ENCODE results near the gene LIF.

LIF gene

DNA sequence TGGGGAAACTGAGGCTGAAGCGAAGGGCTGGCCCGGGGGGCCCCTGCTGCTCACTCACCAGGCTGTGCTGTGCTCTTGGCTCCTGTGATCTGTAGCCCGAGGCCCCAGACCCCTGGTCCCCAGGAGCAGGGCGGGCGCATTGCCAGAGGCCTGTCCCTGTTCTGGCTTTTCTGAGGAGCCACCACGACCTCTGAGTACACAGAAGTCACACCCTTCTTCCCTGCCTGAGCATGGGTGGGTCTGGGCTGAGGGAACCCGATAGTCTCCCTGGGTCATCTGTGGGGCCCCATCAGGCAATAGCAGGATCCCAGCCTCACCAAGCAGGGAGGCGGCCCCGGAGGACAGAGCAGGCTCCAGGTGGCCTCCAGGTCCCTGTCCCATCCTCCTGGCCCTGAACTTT, 37.6 kb upstream of the LIF start:
- no peak for DNase-seq

DNA sequence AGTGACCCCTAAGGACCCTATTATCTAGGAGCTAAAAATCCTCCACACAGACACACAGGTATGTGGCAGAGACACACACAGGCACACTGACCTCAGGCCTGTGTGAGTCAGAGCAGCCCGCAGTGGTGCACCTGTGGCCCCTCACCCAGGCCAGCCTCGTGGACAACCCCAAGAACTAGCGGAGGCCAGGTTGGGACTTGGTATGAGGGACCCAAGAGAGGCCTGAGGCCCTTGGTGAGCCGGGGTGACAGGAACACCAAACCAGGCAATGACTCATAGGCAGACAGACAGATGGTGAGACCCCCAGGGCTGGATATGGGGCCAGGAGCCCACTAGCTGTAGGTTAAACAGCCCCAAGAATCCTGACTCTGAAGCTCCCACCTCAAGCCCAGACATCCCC, 36.8 kb upstream of the LIF start:
- DNase-seq, result no peak

DNA sequence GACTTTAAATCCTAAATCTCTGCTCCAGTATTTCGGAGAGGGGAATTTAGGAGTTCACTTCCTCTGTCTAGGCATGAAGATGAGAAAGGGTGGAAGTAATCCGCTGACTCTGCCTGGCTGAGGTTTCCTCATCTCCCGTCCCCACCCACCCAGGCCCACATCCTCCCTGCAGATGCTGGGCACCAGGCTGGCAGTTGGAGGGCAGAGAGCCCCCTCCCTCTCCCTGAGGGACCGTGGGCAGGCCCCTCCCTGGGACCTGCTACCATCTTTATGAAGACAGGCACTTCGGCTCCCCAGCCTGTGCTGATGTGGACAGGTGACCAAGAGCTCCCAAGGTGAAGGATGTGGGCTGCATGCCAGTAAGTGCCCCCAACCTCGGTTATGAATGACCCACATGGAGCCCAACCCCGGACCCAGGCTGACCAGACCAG, 36.1 kb upstream of the LIF start:
- no peak for DNase-seq

DNA sequence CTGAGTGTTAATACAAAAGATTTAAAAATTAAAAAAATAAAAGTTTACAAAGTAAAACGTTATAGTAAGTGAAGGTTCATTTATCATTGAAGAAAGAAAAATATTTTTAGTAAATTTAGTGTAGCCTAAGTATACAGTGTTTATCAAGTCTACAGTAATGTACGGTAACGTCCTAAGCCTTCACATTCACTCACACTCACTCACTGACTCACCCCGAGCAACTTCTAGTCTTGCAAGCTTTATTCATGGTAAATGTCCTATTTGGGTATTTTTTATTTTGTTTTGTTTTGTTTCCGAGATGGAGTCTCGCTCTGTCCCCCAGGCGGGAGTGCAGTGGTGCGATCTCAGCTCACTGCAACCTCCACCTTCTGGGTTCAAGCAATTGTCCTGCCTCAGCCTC, 33.9 kb upstream of the LIF start:
- no peak for DNase-seq

DNA sequence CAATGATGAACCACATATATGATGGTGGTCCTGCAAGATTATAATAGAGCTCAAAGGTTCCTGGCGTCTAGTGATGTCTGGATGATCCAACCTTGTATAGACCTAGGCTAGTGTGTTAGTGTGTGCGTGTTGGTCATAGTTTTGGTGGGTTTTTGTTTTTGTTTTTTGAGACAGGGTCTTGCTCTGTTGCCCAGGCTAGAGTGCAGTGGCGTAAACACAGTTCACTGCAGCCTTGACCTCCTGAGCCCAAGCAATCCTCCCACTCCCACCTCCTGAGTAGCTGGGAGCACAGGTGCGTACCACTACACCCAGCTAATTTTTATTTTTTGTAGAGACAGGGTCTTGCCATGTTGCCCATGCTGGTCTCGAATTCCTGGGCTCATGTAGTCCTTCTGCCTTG, 33.4 kb upstream of the LIF start:
- no peak for DNase-seq

DNA sequence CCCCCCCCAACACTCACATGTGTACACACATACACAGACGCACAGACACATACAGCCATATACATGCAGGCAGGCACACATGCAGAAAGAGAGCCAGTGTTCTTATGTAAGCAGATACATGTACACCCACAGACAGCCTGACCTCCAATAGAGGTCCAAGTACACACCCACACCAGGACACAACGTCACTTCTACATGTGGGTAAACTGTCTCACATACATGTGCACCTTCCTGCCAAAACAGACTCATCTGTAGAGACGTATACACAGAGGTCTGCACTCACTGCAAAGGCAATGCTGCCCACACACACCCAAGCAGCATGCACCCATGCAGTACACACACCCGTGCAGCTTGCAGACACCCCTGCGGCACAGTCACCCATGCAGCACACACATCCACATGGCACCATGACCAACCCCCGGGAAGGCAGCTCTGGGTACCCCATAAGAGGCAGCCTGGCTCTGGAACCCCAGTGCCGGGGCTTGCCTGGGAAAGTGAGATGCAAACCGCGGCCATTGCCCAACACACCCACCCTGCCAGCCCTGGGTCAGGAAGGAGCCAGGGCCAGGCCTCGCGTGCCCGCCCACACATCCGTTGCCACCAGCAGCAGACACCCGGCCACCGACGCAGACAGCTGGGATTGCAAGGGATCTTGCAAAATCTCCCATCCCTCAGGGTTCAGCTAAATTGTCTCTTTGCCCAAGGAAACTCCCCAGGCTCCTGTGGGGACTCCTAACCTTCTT, 32.7 kb upstream of the LIF start:
- no peak for DNase-seq

DNA sequence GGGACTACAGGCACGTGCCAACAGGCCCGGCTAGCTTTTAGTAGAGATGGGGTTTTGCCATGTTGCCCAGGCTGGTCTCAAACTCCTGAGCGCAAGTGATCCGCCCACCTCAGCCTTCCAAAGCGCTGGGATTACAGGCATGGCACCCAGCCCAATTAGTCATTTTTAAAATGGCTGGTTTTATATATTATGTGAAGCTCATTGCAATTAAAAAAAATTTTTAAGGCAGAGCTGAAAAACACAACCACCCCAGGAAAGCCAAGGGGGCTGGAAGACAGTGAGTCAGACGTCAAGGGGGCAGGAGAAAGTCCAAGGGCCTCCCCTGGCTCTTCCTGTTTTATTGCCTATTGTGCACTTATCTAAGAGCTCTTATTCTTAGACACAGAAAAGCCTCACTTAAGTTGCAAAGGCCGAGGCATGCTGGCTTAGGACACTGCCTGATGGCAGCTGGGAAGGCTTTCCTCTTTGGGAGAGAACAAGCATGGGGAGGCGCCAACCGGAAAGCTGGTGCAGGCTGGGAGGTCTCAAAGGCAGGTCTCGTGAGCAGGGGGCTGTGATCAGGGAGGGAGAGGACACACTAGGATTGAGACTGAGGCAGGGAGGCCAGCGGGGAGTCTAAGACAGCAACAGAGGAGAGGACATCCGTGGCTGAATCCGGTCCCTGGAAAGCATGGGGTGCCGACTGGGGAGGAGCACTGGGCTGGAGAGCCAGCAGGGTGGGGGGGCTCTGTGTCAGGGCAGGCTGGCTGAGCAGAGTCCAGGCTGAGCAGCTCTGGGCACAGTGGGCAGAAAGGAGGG, 31.2 kb upstream of the LIF start:
- DNase-seq, result no peak

DNA sequence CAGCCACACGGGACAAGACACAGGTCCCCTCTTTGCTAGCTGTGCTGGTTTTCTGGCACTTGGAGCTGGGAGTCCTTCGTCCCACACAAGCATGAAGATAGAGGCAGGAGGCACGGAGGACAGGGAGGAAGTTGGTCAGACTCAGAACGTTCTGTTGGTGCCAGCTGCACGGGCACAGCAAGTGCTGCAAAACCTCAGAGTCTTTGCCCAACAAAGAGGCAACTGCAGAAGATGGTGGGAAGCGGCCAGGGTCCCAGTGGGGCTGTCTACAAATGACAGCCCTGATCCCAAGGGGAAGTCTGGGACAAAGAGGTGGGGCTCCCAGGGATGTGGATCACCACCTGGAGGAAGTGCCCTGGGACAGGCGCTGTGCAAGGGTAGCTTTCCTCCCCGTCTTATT, 29.5 kb upstream of the LIF start:
- no peak for DNase-seq

DNA sequence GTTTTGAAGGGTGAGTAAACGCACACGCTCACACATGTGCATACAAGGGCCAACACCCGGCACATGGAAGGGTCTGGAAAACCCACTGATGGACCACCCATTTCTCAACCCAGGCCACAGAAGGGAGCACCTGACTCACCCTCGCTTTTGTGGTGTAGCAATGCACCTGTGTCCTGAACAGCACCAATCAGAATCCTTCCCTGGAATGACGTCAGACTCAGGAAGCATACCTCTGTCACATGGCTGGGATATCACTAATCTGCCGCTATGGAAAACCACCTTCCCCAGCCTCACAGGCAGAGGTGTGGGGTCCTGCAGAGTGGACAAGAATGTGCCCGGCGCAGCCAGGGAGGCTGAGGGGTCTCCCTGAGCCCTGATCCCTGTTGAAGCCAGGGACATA, 29.1 kb upstream of the LIF start:
- no peak for DNase-seq

DNA sequence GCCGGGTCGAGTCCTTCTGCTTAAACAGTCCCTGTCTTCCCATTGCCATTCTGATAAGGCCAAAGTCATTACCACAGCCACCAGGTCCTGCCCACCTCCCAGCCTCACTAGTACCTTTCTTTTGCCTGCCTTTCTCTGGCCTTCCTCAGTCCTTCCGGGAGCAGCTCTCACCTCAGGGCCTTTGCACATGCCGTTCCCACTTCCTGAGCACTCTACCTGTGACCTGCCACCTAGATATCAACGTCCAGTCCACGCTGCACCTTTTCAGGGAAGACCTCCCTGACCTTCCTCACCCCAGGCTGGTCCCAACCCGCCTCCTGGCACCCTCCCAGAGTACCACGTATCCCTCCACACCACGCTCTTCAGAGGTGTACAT, 27.9 kb upstream of the LIF start:
- DNase-seq, result no peak

DNA sequence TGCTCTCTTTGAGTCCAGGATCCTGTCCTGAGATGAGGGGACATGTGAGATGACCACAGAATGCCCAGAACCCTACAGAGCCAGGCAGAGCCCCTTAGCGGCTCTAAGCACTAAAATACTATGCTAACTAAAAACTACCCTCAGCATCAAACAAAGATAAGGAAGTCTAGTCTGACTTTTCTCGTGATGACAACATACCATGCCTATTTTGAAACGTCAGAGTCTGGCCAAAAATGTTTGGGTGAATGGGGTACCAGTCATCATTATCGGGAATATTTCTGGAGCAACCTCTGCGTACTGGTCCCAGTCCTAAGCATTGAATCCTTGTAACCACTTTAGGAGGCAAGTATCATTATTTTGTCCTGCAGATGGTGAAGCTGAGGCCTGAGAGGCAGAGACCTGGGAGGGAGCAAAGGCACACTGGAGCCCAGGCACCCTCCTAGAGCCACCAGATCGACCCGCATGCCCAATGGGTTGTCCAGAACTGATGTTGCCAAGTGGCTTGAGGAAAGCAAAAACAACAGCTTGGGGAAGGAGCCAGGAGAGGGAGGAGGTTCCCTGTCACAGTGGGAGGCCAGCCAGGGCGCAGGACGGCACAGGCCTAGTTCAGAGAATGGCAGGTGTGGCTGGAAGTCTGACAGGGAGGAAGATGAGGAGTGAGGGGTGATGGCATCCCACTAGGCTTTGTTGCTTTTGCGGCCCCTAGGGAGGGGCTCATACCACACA, 27.3 kb upstream of the LIF start:
- no peak for DNase-seq

DNA sequence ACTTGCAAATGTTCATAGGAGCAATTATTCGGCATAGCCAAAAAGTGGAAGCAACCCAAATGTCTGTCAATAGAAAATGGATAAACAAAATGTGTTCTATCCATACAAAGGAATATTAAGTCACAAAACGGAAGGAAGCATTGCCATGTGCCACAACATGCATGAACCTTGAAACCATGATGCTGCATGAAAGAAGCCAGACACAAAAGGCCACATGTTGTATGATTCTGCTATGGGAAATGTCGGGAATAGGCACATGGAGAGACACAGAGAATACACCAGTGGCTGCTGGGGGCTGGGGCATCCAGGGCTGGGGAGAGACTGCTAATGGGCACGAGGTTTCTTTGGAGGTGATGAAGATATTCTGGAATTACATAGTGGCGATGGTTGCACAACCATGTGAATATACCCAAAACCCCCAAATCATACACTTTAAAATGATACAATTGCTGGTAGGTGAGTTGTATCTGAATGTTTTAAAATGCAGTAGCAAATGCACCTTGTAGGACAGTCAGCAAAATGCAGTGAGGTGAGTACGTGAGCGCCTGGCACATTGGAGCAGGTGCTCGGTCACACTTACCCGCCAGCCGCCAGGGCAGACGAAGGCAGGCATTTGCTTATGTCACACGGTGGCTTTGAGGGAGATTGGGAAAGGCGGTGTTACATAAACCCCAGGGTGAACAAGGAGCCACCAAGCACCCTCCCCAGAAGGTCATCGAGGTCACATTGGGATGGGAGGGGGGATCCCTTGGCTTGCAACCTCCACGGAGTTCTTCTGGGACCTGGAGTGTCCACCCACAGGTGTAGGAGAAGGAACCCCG, 26.4 kb upstream of the LIF start:
- DNase-seq, result no peak

DNA sequence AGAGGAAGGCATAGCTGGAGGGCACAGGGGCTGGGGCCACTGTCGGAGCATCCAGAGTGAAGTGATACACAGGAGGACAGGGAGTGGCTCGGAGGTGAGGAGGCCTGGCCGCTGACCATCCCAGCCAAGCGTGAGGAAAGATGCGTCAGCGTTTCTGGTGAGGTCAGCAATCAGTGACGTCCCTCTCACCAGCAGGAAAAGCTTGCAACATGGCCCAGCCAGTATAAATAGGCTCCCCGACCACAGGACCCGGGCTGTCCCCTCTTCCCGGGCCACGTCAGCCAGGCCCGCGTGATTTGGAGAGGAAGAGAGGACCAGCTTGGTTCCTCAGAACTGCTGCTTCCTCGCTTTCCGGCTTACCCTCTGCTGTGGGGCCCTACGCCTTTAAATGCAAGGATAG, 24.3 kb upstream of the LIF start:
- DNase-seq, result no peak

DNA sequence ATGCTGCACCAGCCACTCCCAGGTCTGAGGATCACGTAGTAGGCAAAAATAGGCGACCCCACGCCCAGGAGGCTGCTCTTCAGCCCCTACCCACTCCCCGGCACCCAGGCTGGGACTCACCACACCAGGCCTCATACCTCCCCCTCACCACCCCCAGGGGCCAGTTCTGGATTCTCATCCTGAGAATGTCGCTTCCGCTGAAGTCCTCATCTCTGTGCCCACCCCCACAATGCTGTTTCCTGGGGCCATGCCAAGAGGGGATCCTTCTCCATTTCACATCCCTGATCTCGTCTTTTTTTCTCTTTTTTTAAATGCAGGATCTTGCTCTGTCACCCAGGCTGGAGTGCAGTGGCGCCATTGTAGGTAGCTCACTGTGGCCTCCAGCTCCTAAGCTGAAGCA, 21.8 kb upstream of the LIF start:
- no peak for DNase-seq

DNA sequence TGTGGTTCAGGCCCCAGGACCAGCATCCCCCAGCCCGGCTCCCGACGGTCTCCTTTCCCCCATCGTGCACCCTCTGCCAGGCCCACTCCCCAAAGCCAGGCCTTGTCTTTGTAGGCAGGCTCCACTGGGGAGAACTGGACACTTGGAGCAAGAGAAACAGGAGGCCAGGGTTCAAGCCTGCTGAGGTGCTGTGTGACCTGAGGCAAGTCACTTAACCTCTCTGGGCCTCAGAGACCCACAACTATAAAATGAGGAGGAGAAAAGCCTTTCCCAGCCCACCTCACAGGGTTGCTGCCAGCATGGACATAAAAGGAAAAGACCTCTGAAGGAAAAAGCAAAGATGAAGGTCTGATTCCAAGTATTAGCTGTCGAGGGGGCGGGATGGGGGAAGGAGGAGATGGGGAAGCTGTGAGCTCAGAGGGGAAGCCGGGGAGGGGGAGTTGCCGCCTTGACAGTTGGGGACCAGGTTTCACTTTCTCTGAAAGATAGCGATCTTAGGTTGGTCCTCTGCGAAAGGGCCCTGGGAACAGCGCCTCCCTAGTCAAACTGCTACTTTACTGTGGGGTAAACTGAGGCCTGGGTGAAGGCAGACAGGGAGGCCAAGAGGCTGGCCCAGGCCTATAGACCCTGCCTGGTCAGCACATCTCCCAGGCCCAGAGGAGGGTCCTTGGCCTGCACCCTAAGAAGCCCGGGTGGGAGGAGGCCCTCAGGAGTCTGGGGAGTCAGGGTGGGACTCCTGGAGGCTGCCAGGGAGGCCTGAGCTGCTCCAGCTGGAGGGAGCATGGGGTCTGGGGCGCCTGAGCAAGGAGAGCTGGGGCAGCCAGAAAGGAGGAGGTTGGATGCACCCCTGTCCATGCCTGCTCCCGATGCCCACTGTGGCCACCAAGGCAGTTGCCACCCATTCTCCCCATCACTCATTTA, 21.1 kb upstream of the LIF start:
- DNase-seq, result peak; percentile 70

DNA sequence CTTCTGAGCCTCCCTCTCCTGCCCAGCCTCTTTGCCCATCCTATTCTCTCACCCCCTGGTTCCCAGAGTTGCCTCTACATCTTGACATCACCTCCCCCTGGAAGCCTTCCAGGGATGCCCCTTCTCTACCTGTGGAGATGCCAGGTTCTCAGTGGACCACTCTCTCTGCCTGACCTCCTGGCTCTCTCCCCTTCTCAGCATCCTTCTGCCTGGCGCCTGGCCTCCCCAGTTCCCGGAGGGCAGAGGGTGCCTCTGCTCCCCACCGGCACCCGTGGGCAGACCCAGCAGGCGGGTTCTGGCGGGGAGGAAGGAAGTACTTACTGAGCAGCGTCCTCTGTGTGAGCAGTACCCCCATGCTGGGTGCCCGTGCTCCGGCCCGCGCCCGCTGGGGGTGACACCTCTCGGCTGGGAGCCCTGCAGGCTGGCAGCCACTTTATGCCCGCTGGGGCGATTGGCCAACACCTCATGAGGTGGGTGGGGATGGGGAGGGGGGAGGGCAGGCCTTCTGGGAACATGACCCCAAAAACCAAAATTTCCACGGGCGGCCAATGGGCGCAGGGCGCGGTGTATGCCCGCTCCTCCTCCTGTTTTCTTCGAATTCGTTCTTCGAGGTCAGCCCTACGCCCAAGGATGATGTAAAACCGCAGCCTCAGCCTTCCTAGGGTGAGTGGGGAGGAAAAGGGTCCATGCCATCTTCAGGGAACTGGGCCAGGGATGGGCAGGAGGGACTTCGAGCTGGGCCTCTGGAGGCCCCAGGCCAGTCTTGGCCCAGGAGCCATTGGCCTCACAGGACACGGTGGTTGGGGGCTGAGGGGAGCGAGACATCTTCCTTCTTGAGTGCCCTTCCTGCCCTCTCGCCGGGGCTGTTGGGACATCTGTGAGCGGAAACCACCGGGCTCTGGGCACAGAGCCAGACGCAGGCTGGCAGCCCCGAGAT, 20.2 kb upstream of the LIF start, which contains the start of gene OSM:
OSM (minus strand) TSS at position 407 of the 937 bp plus-strand sequence; CDS start at position 355, 52 bp downstream.
- peak; percentile 89 for DNase-seq

DNA sequence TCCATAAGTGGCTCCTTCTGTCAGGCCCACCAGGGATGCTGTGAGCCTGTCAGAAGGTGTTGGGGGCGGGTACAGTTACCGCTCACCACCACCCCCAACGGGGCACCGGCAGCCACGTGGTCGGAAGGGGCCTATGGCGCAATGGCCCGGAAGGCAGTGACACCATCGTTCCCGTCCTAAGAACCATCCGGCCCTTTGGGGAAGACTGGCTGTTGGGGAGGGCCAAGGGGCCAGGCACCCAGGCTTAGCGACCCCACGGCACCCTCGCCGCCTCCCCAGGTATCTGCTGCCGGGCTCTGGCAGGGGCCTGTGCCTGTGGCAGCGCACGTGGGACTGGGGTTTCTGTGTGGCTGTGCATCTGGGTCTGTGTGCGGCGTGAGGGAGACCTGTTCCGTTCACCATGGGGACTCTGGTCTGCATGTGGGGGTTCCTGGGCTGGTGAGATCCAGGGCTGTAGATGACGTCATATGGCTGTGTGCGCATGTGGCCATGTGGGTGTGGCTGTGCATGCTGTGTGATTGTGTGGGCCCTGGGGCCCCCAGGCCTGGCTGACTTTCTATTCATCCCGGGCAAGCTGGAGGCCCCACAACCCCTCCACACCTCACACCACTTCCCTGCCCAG, 19.4 kb upstream of the LIF start:
- peak; percentile 77 for DNase-seq

DNA sequence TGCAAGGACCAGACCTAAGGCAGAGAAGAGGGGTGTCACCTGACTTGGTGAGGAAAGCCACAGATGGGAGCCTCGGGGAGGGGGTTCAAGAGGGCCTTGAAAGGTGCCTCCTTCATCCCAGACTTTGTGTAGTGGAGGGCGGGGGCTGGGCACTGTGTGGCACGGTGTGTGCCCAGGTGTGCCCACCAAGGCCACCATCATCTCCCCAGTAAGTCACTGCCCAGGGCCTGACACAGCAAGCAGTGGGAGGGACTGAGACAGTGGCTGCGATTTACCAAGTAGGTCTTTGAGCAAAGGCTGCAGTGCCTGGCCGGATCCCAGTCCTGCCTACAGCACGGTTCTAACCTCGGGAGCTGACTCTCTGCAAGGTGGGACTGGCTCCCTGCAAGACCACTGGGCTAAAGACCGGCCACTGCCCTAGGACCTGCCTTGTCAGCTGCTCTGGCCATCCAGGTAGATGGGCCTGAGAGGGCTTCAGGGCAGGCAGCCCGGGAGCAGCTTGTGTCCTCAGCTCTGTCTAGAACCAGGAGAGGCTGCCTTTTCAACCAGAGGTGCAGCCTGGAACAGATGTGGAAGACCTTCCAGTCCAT, 18.7 kb upstream of the LIF start:
- DNase-seq, result no peak

DNA sequence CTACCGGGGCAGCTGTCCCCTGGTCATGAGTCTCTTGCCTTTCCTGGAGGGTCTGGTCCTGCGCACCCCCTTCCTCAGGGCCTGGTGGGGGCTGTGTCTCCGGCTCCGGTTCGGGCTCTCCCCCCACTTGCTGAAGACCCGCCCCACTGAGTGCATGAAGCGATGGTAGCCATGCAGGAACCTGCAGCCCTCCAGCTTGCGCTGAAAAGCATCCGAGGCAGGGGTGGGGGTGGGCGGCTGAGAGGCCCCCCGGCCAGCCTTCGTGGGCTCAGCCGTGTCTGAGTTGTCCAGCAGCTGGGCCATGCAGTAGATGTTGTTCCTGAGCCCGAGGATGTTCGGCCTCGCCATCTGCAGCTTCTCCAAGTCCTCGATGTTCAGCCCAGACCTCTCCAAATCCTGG, 17.3 kb upstream of the LIF start:
- no peak for DNase-seq
